GM18517 (cell line): ENCODE results near the gene OR10H1.
"Not testable (repeated sequence)": the region's sequence is repeated elsewhere in the genome, so short reads cannot be mapped to it uniquely, and the experiment has no call there.

Experiments used
- ATAC-seq: cut with Tn5 transposase; IDR thresholded peaks from one replicate; pipeline ENCODE4 v1.9.1; 2021; ENCODE audit warnings: mild to moderate bottlenecking, moderate library complexity; ENCODE audit not compliant: unreplicated experiment

Gene OR10H1

GRCh38 chr19:15815306-15815705 is at the start of gene OR10H1:
Gene OR10H1 (minus strand): TSS chr19:15815664. CDS start chr19:15808037, 7,627 bp downstream.
- no peak for ATAC-seq

- ATAC-seq, result no peak
Observed at GRCh38 chr19:15864824-15865223, 49.4 kb upstream of the OR10H1 start.

GRCh38 chr19:15863272-15863671 is 47.8 kb upstream of the OR10H1 start:
- no peak for ATAC-seq

- no peak for ATAC-seq
Observed at GRCh38 chr19:15862444-15862843, 47.0 kb upstream of the OR10H1 start.

- no peak for ATAC-seq
Observed at GRCh38 chr19:15860522-15860921, 45.1 kb upstream of the OR10H1 start.

GRCh38 chr19:15859187-15859586 is 43.7 kb upstream of the OR10H1 start:
- ATAC-seq, result no peak

GRCh38 chr19:15850385-15850784 is 34.9 kb upstream of the OR10H1 start:
- no peak for ATAC-seq

- no peak for ATAC-seq
Observed at GRCh38 chr19:15846923-15847322, 31.5 kb upstream of the OR10H1 start.

- ATAC-seq, result not testable (repeated sequence)
Observed at GRCh38 chr19:15843894-15844222, 28.4 kb upstream of the OR10H1 start.

- no peak for ATAC-seq
Observed at GRCh38 chr19:15843203-15843893, 27.9 kb upstream of the OR10H1 start.

GRCh38 chr19:15841875-15842569 is 26.6 kb upstream of the OR10H1 start:
- ATAC-seq, result no peak

- no peak for ATAC-seq
Observed at GRCh38 chr19:15840833-15841232, 25.4 kb upstream of the OR10H1 start.

- not testable (repeated sequence) for ATAC-seq
Observed at GRCh38 chr19:15839888-15840287, 24.4 kb upstream of the OR10H1 start.

- ATAC-seq, result no peak
Observed at GRCh38 chr19:15838351-15838750, 22.9 kb upstream of the OR10H1 start.

- ATAC-seq, result peak; percentile 13
Observed at GRCh38 chr19:15837221-15837731, 21.8 kb upstream of the OR10H1 start.

GRCh38 chr19:15836330-15837220 is 21.1 kb upstream of the OR10H1 start:
- ATAC-seq, result peak; percentile 98

- ATAC-seq, result not testable (repeated sequence)
Observed at GRCh38 chr19:15835565-15836329, 20.3 kb upstream of the OR10H1 start.

- not testable (repeated sequence) for ATAC-seq
Observed at GRCh38 chr19:15834232-15834631, 18.8 kb upstream of the OR10H1 start.

- ATAC-seq, result no peak
Observed at GRCh38 chr19:15831626-15832025, 16.2 kb upstream of the OR10H1 start.

GRCh38 chr19:15829786-15830185 is 14.3 kb upstream of the OR10H1 start:
- ATAC-seq, result no peak

GRCh38 chr19:15829306-15829698 is 13.8 kb upstream of the OR10H1 start:
- ATAC-seq, result no peak
